Loucy (cell line): ENCODE results near the gene PROSER3.

Experiments
- H2AFZ ChIP-seq: fragments of 200-600 bp; sonication (generic); 2 replicates; pipeline ENCODE4 v1.6.0; 2016; ENCODE audit warnings: antibody characterized with exemption, mild to moderate bottlenecking, low read length, moderate library complexity
- H3F3A ChIP-seq: fragments of 200-600 bp; 2 replicates; pipeline ENCODE4 v1.6.0; 2016; ENCODE audit warnings: antibody characterized with exemption, low read depth, mild to moderate bottlenecking
- H3K27me3 ChIP-seq: fragments of 200-600 bp; sonication (generic); 2 replicates; pipeline ENCODE4 v1.6.1; 2014; ENCODE audit warnings: low read length, mild to moderate bottlenecking; ENCODE audit not compliant: insufficient read depth, poor library complexity, severe bottlenecking
- H3K36me3 ChIP-seq: fragments of 200-600 bp; sonication (generic); 2 replicates; pipeline ENCODE4 v1.6.1; 2016; ENCODE audit warnings: low read length; ENCODE audit not compliant: insufficient read depth
- H3K4me1 ChIP-seq: fragments of 200-600 bp; sonication (generic); 2 replicates; pipeline ENCODE4 v1.5.1; 2014; ENCODE audit warnings: low read length, mild to moderate bottlenecking; ENCODE audit not compliant: insufficient read depth, poor library complexity, severe bottlenecking
- H3K4me2 ChIP-seq: fragments of 200-600 bp; sonication (generic); 2 replicates; pipeline ENCODE4 v1.6.0; 2014; ENCODE audit warnings: antibody characterized with exemption, low read length, low read depth, mild to moderate bottlenecking; ENCODE audit not compliant: poor library complexity, severe bottlenecking
- H3K4me3 ChIP-seq: fragments of 200-600 bp; sonication (generic); 2 replicates; pipeline ENCODE4 v1.5.1; 2014; ENCODE audit warnings: low read length, mild to moderate bottlenecking, mixed read lengths; ENCODE audit not compliant: poor library complexity, severe bottlenecking
- H3K79me2 ChIP-seq: fragments of 200-600 bp; sonication (generic); 2 replicates; pipeline ENCODE4 v1.6.1; 2014; ENCODE audit warnings: low read length; ENCODE audit not compliant: insufficient read depth
- H3K9ac ChIP-seq: fragments of 200-600 bp; sonication (generic); 2 replicates; pipeline ENCODE4 v1.6.0; 2014; ENCODE audit warnings: mild to moderate bottlenecking, low read depth, low read length, moderate library complexity; ENCODE audit not compliant: poor library complexity, severe bottlenecking
- H3K9me2 ChIP-seq: fragments of 200-600 bp; sonication (generic); replicated peaks from 2 replicates; pipeline ENCODE4 v1.6.1; 2016; ENCODE audit warnings: low read depth, low read length, mixed read lengths
- H3K9me3 ChIP-seq: fragments of 200-600 bp; sonication (generic); 2 replicates; pipeline ENCODE4 v1.6.1; 2014; ENCODE audit warnings: mild to moderate bottlenecking, antibody characterized with exemption, low read length, low read depth; ENCODE audit not compliant: insufficient read depth
- H4K20me1 ChIP-seq: fragments of 200-600 bp; sonication (generic); 2 replicates; pipeline ENCODE4 v1.6.0; 2014; ENCODE audit warnings: antibody characterized with exemption, low read length, mild to moderate bottlenecking; ENCODE audit not compliant: insufficient read depth, poor library complexity, severe bottlenecking
- EZH2phosphoT487 ChIP-seq: fragments of 200-600 bp; IDR thresholded peaks from 2 replicates; pipeline ENCODE4 v1.6.1; 2018; ENCODE audit warnings: antibody characterized with exemption, mild to moderate bottlenecking, moderate library complexity, borderline replicate concordance
- TF ChIP-seq, protein P1 (sequence below): fragments of 200-600 bp; sonication (generic); conservative IDR thresholded peaks from 2 replicates; pipeline ENCODE4 v1.5.1; 2014; ENCODE audit warnings: mild to moderate bottlenecking, antibody characterized with exemption, low read length

The PROSER3 gene

DNA sequence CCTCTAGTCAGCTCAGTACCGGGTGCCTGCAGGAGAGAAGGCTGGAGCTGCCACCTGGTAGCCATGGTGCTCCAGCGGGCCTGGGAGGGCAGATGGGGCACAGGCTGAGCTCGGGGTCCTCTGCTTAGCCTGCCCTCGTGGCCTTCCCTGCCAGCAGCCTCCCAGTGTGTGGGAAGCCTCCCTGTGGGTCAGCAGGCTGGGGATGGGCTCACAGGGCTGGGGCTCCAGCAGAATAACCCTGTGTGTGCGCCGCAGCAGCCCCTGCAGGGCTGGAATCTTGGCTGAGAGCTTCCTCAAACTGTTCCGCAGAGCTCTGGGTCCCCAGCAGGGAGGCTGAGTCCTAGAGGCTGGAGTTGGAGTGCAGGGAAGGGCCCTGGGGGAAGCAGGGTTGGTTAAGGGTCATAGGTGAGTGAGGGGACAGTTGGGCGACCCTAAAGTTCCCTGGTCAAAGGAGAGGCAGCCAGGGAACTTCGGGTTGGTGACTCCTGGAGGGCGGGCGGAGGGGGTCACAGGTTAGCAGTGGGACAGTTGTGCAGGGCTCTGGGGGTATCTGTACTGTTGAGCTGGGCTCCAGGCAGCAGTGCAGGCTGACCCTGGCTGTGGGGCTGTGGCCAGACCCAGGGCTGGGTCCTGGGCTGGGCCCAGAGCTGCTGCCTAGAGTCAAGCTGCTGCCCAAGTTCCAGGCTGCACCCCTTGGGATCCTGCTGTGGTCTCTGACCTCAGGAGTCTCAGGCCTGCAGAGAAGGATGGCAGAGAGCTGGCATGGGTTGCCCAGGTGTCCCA is 31.4 kb downstream of the PROSER3 start:
- no peaks in the 10 kb centered on the region for H3K27me3 ChIP-seq
- H3K4me1 ChIP-seq: no peaks in the 10 kb centered on the region
- H4K20me1 ChIP-seq: peaks cover 3% of the 10 kb centered on the region
- H3F3A ChIP-seq: no peaks in the 10 kb centered on the region
- no peak overlapping the region for H3K4me2 ChIP-seq
- H3K9me3 ChIP-seq: no peaks in the 10 kb centered on the region
- H3K4me3 ChIP-seq: no peak overlapping the region
- no peaks in the 10 kb centered on the region for H3K9me2 ChIP-seq
- H3K36me3 ChIP-seq: no peaks in the 10 kb centered on the region; the same call in 1 of the 2 replicates
- no peak overlapping the region for H3K9ac ChIP-seq
- H3K79me2 ChIP-seq: no peaks in the 10 kb centered on the region
- no peak overlapping the region for H2AFZ ChIP-seq
- no peak for TF ChIP-seq EZH2phosphoT487
- TF ChIP-seq, protein P1, sequence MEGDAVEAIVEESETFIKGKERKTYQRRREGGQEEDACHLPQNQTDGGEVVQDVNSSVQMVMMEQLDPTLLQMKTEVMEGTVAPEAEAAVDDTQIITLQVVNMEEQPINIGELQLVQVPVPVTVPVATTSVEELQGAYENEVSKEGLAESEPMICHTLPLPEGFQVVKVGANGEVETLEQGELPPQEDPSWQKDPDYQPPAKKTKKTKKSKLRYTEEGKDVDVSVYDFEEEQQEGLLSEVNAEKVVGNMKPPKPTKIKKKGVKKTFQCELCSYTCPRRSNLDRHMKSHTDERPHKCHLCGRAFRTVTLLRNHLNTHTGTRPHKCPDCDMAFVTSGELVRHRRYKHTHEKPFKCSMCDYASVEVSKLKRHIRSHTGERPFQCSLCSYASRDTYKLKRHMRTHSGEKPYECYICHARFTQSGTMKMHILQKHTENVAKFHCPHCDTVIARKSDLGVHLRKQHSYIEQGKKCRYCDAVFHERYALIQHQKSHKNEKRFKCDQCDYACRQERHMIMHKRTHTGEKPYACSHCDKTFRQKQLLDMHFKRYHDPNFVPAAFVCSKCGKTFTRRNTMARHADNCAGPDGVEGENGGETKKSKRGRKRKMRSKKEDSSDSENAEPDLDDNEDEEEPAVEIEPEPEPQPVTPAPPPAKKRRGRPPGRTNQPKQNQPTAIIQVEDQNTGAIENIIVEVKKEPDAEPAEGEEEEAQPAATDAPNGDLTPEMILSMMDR: no peak

DNA sequence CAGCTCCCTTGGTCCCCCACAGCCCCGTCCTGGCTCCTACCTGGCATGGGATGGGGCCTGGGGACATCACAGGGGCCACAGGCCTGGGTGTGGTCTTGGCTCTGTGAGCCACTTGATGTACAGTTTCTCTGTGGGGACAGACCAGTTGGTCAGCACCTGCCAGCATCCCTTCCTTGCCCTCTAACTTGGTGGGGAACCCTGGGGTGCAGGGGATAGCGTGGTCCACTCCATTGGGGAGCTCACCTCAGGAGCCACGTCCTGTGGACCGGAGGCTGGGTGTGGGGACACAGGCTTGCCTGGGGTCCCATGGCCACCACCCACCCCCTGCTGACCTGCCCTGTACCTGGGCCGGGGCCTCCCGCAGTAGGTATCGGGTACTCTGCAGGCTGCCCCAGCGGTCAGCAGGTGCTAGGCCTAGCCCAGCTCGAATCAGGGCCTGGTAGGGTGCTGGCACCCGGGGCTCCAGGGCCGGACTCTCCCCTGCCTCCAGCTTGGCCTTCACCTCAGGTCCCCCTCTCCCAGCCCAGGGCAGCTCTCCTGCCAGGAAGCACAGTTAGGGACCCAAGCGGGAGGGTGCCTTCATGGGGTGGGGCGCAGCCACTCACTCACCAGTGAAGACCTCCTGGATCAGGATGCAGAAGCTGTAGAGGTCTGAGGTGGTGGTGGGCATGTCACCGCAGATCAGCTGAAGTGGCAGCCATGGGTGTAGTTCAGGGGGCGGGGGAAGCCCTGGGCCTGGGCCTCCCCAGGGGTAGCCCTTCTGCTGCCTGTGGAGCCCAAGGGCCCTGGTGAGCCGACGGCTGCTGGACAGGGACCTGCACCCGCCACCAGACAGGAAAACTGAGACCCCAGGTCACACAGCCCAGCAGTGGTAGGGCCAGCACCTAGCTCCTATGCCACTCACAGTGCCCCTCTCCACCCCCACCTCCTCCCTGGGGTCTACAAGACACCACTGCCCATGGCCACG is 32.3 kb downstream of the PROSER3 start:
- Histone ChIP-seq H3K79me2 (no peaks in the 10 kb centered on the region), H3K36me3 (no peaks in the 10 kb centered on the region; the same call in 1 of the 2 replicates), H3K9me3 (no peaks in the 10 kb centered on the region), H3F3A (no peaks in the 10 kb centered on the region), H3K4me1 (no peaks in the 10 kb centered on the region), H3K4me2 (no peak overlapping the region), H2AFZ (no peak overlapping the region), H3K9me2 (no peaks in the 10 kb centered on the region), H3K9ac (no peak overlapping the region), H3K4me3 (no peak overlapping the region), H4K20me1 (peaks cover 3% of the 10 kb centered on the region), H3K27me3 (no peaks in the 10 kb centered on the region)
- TF ChIP-seq EZH2phosphoT487: no peak
- TF ChIP-seq, protein P1: no peak

DNA sequence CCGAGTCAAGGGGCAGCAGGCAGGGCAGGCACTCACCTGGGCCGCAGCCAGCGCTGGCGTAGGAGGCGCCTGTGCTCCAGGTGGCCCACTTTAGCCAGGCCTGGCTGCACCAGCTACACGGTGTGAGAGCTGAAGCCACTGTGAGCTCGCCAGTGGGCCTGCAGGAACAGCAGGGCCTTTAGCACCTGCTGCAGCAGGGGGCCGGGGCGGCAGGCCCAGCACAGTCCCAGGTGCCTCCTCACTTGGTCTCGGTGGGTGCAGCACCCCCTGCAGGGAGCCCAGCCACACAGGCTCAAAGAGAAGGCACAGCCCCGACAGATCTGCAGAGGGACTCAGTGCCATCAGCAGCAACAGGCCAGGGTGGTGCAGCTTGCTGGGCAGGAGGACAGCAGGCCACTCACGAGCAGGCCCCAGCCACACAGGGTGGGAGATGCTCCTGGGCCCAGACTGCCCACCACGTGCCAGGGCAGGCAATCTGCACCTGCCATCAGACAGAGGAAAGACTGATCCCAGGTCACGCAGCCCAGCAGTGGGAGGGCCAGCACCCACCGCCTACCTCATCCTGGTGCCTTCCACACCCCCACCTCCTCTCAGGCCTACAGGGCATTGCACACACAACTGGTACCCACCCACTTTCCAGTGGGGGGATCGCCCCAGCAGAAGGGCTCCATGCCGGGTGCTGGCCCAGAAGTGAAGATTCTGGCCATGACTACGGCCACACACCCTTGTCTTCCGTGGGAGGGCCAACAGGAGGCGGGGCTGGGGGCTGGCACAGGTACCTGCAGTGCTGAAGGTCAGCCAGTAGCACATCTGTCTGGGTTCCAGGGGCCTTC is 33.2 kb downstream of the PROSER3 start:
- Histone ChIP-seq H3K27me3 (no peaks in the 10 kb centered on the region), H3F3A (no peaks in the 10 kb centered on the region), H3K4me2 (no peak overlapping the region), H3K4me3 (no peak overlapping the region), H3K4me1 (no peaks in the 10 kb centered on the region), H3K9me2 (no peaks in the 10 kb centered on the region), H3K9ac (no peak overlapping the region), H3K36me3 (no peaks in the 10 kb centered on the region), H3K79me2 (no peaks in the 10 kb centered on the region), H4K20me1 (peaks cover 3% of the 10 kb centered on the region), H3K9me3 (no peaks in the 10 kb centered on the region), H2AFZ (no peak overlapping the region)
- TF ChIP-seq, protein P1: peak; percentile 49
- no peak for TF ChIP-seq EZH2phosphoT487
